ENCODE data around the gene NSG1.

DNA sequence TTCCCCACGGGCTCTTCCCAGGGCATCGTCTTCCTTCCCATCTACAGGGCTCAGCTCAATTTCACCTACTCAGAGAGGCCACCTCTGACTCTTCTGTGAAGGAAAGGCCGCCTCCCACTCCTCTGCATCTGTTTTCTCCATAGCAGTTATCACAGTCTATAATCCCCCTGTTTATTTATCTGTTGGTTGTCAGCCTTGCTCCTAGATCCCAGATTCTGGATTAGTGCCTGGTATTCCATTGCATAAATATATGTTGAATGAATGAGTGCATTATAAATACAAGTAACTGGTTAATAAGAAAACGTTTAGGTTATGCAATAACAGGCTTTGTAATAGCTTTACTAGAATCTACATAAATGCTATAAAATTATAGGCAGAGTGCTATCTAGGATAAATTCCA is 52.9 kb downstream of the NSG1 start:
- TF ChIP-seq, protein P1, sequence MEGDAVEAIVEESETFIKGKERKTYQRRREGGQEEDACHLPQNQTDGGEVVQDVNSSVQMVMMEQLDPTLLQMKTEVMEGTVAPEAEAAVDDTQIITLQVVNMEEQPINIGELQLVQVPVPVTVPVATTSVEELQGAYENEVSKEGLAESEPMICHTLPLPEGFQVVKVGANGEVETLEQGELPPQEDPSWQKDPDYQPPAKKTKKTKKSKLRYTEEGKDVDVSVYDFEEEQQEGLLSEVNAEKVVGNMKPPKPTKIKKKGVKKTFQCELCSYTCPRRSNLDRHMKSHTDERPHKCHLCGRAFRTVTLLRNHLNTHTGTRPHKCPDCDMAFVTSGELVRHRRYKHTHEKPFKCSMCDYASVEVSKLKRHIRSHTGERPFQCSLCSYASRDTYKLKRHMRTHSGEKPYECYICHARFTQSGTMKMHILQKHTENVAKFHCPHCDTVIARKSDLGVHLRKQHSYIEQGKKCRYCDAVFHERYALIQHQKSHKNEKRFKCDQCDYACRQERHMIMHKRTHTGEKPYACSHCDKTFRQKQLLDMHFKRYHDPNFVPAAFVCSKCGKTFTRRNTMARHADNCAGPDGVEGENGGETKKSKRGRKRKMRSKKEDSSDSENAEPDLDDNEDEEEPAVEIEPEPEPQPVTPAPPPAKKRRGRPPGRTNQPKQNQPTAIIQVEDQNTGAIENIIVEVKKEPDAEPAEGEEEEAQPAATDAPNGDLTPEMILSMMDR (conservative IDR thresholded peaks at IDR 0.05; ENCODE audit: low read depth, low read length): no peak
- no peak for TF ChIP-seq EZH2 (IDR thresholded peaks at IDR 0.05; ENCODE audit: borderline replicate concordance, low read depth, low read length, poor library complexity, severe bottlenecking)

Data from A673 (cell line).